GM21390 (cell line): Measurements from ENCODE around the gene AIP.

Source experiments
- ATAC-seq: cut with Tn5 transposase; IDR thresholded peaks from one replicate; pipeline ENCODE4 v1.9.1; 2021; ENCODE audit not compliant: unreplicated experiment

Gene AIP

GRCh38 chr11:67525275-67525976 lies 42.6 kb downstream of the AIP start:
- no peak for ATAC-seq

- ATAC-seq = no peak
Observed at GRCh38 chr11:67528376-67528775, 45.5 kb downstream of the AIP start.

GRCh38 chr11:67530282-67530592 lies 47.4 kb downstream of the AIP start:
- ATAC-seq = no peak

- no peak for ATAC-seq
Observed at GRCh38 chr11:67532889-67533288, 50.1 kb downstream of the AIP start.

GRCh38 chr11:67534070-67534679 lies 51.3 kb downstream of the AIP start:
- ATAC-seq = no peak

GRCh38 chr11:67535561-67535960 lies 52.7 kb downstream of the AIP start:
- ATAC-seq = no peak

GRCh38 chr11:67538306-67538705 lies 55.5 kb downstream of the AIP start:
- no peak for ATAC-seq

GRCh38 chr11:67538823-67539505 lies 56.1 kb downstream of the AIP start:
- ATAC-seq = no peak

- ATAC-seq = no peak
Observed at GRCh38 chr11:67539550-67539949, 56.7 kb downstream of the AIP start.
